ENCODE data around the gene CPOX.

DNA sequence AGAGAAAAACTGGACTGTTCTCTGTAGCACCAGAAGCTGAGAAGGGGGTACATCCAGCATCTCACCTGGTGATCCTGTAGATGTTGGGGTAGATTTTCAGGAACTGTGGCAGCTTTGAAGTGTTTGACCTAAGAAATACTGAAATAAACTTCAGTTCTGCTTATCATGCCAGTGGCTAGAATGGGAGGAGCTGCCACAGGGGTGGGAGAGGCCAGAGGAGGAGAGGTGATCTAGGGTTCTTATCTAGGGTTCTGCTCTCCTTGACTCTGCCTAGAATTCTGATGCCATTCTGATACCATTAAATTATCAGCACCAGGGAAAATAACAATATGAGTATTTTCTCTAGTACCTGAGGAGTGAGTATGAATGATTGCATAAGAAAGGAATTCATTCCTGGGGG is 10.2 kb upstream of the CPOX start:
- TF ChIP-seq RBAK (tag by site-specific recombination; IDR thresholded peaks at IDR 0.05) (no peak), ZNF274 (IDR thresholded peaks at IDR 0.05; ENCODE audit: low read length) (no peak), ZNF274 (tag by site-specific recombination; IDR thresholded peaks at IDR 0.05; ENCODE audit: borderline replicate concordance) (no peak), ZNF394 (tag by site-specific recombination; IDR thresholded peaks at IDR 0.05; ENCODE audit: borderline replicate concordance) (no peak), ZNF138 (tag by site-specific recombination; IDR thresholded peaks at IDR 0.05; ENCODE audit: borderline replicate concordance) (no peak), MZF1 (tag by site-specific recombination; IDR thresholded peaks at IDR 0.05; ENCODE audit: borderline replicate concordance) (no peak)
- TF ChIP-seq, protein P1, sequence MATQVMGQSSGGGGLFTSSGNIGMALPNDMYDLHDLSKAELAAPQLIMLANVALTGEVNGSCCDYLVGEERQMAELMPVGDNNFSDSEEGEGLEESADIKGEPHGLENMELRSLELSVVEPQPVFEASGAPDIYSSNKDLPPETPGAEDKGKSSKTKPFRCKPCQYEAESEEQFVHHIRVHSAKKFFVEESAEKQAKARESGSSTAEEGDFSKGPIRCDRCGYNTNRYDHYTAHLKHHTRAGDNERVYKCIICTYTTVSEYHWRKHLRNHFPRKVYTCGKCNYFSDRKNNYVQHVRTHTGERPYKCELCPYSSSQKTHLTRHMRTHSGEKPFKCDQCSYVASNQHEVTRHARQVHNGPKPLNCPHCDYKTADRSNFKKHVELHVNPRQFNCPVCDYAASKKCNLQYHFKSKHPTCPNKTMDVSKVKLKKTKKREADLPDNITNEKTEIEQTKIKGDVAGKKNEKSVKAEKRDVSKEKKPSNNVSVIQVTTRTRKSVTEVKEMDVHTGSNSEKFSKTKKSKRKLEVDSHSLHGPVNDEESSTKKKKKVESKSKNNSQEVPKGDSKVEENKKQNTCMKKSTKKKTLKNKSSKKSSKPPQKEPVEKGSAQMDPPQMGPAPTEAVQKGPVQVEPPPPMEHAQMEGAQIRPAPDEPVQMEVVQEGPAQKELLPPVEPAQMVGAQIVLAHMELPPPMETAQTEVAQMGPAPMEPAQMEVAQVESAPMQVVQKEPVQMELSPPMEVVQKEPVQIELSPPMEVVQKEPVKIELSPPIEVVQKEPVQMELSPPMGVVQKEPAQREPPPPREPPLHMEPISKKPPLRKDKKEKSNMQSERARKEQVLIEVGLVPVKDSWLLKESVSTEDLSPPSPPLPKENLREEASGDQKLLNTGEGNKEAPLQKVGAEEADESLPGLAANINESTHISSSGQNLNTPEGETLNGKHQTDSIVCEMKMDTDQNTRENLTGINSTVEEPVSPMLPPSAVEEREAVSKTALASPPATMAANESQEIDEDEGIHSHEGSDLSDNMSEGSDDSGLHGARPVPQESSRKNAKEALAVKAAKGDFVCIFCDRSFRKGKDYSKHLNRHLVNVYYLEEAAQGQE (tag by site-specific recombination; IDR thresholded peaks at IDR 0.05), result no peak
- TF ChIP-seq, protein P2, sequence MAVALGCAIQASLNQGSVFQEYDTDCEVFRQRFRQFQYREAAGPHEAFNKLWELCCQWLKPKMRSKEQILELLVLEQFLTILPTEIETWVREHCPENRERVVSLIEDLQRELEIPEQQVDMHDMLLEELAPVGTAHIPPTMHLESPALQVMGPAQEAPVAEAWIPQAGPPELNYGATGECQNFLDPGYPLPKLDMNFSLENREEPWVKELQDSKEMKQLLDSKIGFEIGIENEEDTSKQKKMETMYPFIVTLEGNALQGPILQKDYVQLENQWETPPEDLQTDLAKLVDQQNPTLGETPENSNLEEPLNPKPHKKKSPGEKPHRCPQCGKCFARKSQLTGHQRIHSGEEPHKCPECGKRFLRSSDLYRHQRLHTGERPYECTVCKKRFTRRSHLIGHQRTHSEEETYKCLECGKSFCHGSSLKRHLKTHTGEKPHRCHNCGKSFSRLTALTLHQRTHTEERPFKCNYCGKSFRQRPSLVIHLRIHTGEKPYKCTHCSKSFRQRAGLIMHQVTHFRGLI (tag by site-specific recombination; IDR thresholded peaks at IDR 0.05), result no peak
- TF ChIP-seq, protein P3, sequence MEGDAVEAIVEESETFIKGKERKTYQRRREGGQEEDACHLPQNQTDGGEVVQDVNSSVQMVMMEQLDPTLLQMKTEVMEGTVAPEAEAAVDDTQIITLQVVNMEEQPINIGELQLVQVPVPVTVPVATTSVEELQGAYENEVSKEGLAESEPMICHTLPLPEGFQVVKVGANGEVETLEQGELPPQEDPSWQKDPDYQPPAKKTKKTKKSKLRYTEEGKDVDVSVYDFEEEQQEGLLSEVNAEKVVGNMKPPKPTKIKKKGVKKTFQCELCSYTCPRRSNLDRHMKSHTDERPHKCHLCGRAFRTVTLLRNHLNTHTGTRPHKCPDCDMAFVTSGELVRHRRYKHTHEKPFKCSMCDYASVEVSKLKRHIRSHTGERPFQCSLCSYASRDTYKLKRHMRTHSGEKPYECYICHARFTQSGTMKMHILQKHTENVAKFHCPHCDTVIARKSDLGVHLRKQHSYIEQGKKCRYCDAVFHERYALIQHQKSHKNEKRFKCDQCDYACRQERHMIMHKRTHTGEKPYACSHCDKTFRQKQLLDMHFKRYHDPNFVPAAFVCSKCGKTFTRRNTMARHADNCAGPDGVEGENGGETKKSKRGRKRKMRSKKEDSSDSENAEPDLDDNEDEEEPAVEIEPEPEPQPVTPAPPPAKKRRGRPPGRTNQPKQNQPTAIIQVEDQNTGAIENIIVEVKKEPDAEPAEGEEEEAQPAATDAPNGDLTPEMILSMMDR (tag by site-specific recombination; IDR thresholded peaks at IDR 0.05), result no peak

Data from HEK293 (cell line).